WTC11 (cell line): ENCODE results near the gene PPP1R37. TPM values are rescaled to one million over a fixed set of nuclear protein-coding genes. Genes with fewer than 3 reads are reported as not detected.

Experiments
- ATAC-seq: fragments of 200-7000 bp; cut with Tn5 transposase; 2 replicates; pipeline ENCODE4 v1.10.0; 2021; ENCODE audit warnings: mild to moderate bottlenecking, moderate library complexity
- CTCF ChIA-PET: fragments of 300-600 bp; sonication (Branson Sonifier 250); formaldehyde crosslinking; loops from one replicate; lab custom pipeline; 2021; ENCODE audit warnings: antibody characterized with exemption; lab: Charles Lee
- POLR2A ChIA-PET: fragments of 350-600 bp; sonication (Branson Sonifier 250); formaldehyde crosslinking; loops from one replicate; lab custom pipeline; 2021; ENCODE audit warnings: antibody characterized with exemption; lab: Charles Lee
- DNase-seq: peaks from one replicate; pipeline ENCODE4 v3.0.0; 2021; ENCODE audit warnings: low spot score
- H3K27ac Mint-ChIP-seq: 2 replicates; pipeline ENCODE4 v1.8.0; 2021; ENCODE audit warnings: mixed read lengths
- H3K27me3 Mint-ChIP-seq: 2 replicates; pipeline ENCODE4 v1.8.0; 2021; ENCODE audit warnings: low read depth, mild to moderate bottlenecking, moderate library complexity, mixed read lengths
- H3K36me3 Mint-ChIP-seq: 2 replicates; pipeline ENCODE4 v1.8.0; 2021; ENCODE audit warnings: mixed read lengths
- H3K4me1 Mint-ChIP-seq: 2 replicates; pipeline ENCODE4 v1.8.0; 2022; ENCODE audit warnings: mixed read lengths
- H3K4me3 Mint-ChIP-seq: 2 replicates; pipeline ENCODE4 v1.8.0; 2021; ENCODE audit warnings: mild to moderate bottlenecking, moderate library complexity, mixed read lengths
- H3K9me3 Mint-ChIP-seq: 2 replicates; pipeline ENCODE4 v1.8.0; 2021; ENCODE audit warnings: mixed read lengths
- AFF4 ChIP-seq: sonication (generic); formaldehyde crosslinking; IDR thresholded peaks from 2 replicates; pipeline ENCODE4 v1.8.1; 2023; ENCODE audit warnings: mild to moderate bottlenecking, missing genetic modification reagents, borderline replicate concordance
- CREM ChIP-seq: sonication (generic); formaldehyde crosslinking; IDR thresholded peaks from 2 replicates; pipeline ENCODE4 v1.8.1; 2022; ENCODE audit warnings: mild to moderate bottlenecking, missing genetic modification reagents, moderate library complexity
- ELF4 ChIP-seq: sonication (generic); formaldehyde crosslinking; IDR thresholded peaks from 2 replicates; pipeline ENCODE4 v1.8.1; 2022; ENCODE audit warnings: low read depth, mild to moderate bottlenecking, moderate library complexity, missing genetic modification reagents
- EMX1 ChIP-seq: fragments of 250-450 bp; sonication (Bioruptor Pico); IDR thresholded peaks from 2 replicates; pipeline ENCODE4 v1.8.0; 2021; ENCODE audit warnings: mild to moderate bottlenecking
- MYBL2 ChIP-seq: sonication (generic); formaldehyde crosslinking; IDR thresholded peaks from 2 replicates; pipeline ENCODE4 v1.8.1; 2023; ENCODE audit warnings: mild to moderate bottlenecking, moderate library complexity, missing genetic modification reagents
- NFATC4 ChIP-seq: fragments of 250-450 bp; sonication (Bioruptor Pico); IDR thresholded peaks from 2 replicates; pipeline ENCODE4 v1.9.0; 2021; ENCODE audit warnings: mild to moderate bottlenecking
- NFE2L1 ChIP-seq: sonication (generic); formaldehyde crosslinking; IDR thresholded peaks from 2 replicates; pipeline ENCODE4 v1.8.1; 2023; ENCODE audit warnings: missing genetic modification reagents
- NR1H2 ChIP-seq: sonication (generic); formaldehyde crosslinking; IDR thresholded peaks from 2 replicates; pipeline ENCODE4 v1.9.0; 2021; ENCODE audit warnings: mild to moderate bottlenecking, moderate library complexity, missing genetic modification reagents
- PRRX2 ChIP-seq: fragments of 250-450 bp; sonication (Bioruptor Pico); IDR thresholded peaks from 2 replicates; pipeline ENCODE4 v1.8.0; 2021; ENCODE audit warnings: mild to moderate bottlenecking
- USF1 ChIP-seq: sonication (generic); formaldehyde crosslinking; IDR thresholded peaks from 2 replicates; pipeline ENCODE4 v1.8.0; 2022; ENCODE audit warnings: mild to moderate bottlenecking, missing genetic modification reagents
- ZNF121 ChIP-seq: sonication (generic); formaldehyde crosslinking; IDR thresholded peaks from 2 replicates; pipeline ENCODE4 v1.8.0; 2023; ENCODE audit warnings: missing genetic modification reagents
- ZNF138 ChIP-seq: sonication (generic); formaldehyde crosslinking; conservative IDR thresholded peaks from 2 replicates; pipeline ENCODE4 v1.8.1; 2022; ENCODE audit warnings: mild to moderate bottlenecking, moderate library complexity, missing genetic modification reagents
- ZNF219 ChIP-seq: sonication (generic); formaldehyde crosslinking; IDR thresholded peaks from 2 replicates; pipeline ENCODE4 v1.8.0; 2023; ENCODE audit warnings: missing genetic modification reagents, mild to moderate bottlenecking, borderline replicate concordance
- total RNA-seq: library from RNA; stranded (reverse); gene quantifications from 3 replicates; pipeline ENCODE4 v1.2.3, GENCODE V29; 2021
- TF ChIP-seq, protein P1 (sequence below): sonication (generic); formaldehyde crosslinking; IDR thresholded peaks from 2 replicates; pipeline ENCODE4 v1.8.1; 2023; ENCODE audit warnings: mild to moderate bottlenecking, moderate library complexity, missing genetic modification reagents
- TF ChIP-seq, protein P2 (sequence below): sonication (generic); formaldehyde crosslinking; IDR thresholded peaks from 2 replicates; pipeline ENCODE4 v1.8.0; 2023; ENCODE audit warnings: missing genetic modification reagents, mild to moderate bottlenecking, borderline replicate concordance
- TF ChIP-seq, protein P3 (sequence below): sonication (generic); formaldehyde crosslinking; IDR thresholded peaks from 2 replicates; pipeline ENCODE4 v1.8.1; 2022; ENCODE audit warnings: low read depth, mild to moderate bottlenecking, moderate library complexity, missing genetic modification reagents, borderline replicate concordance
- TF ChIP-seq, protein P4 (sequence below): sonication (generic); formaldehyde crosslinking; IDR thresholded peaks from 2 replicates; pipeline ENCODE4 v1.8.0; 2023; ENCODE audit warnings: missing genetic modification reagents

Gene PPP1R37
- total RNA-seq, 1 experiment from 2014 or later = 35.4 TPM

GRCh38 chr19:45139286-45140143 is 46.5 kb downstream of the PPP1R37 start:
- DNase-seq = no peak
- CTCF ChIA-PET = interaction anchor here (0.9 kb wide), 1 partner anchor 16 kb away, joined by 3 read pairs; no protein-coding TSS in a partner anchor
- peaks cover 10% of the 10 kb centered on the region for H3K36me3 Mint-ChIP-seq
- H3K27ac Mint-ChIP-seq = peak overlapping the region; percentile 80
- no peak for ATAC-seq
- H3K4me3 Mint-ChIP-seq = no peak overlapping the region
- H3K27me3 Mint-ChIP-seq = no peaks in the 10 kb centered on the region
- no peaks in the 10 kb centered on the region for H3K9me3 Mint-ChIP-seq
- POLR2A ChIA-PET = no interaction called here
- peaks cover 25% of the 10 kb centered on the region for H3K4me1 Mint-ChIP-seq
- TF ChIP-seq NR1H2 = no peak
- TF ChIP-seq, protein P1, sequence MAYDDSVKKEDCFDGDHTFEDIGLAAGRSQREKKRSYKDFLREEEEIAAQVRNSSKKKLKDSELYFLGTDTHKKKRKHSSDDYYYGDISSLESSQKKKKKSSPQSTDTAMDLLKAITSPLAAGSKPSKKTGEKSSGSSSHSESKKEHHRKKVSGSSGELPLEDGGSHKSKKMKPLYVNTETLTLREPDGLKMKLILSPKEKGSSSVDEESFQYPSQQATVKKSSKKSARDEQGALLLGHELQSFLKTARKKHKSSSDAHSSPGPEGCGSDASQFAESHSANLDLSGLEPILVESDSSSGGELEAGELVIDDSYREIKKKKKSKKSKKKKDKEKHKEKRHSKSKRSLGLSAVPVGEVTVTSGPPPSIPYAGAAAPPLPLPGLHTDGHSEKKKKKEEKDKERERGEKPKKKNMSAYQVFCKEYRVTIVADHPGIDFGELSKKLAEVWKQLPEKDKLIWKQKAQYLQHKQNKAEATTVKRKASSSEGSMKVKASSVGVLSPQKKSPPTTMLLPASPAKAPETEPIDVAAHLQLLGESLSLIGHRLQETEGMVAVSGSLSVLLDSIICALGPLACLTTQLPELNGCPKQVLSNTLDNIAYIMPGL = no peak
- TF ChIP-seq CREM (CRISPR knock-in tag) = no peak
- TF ChIP-seq AFF4 (CRISPR knock-in tag) = no peak

GRCh38 chr19:45140144-45140503 is 47.1 kb downstream of the PPP1R37 start:
- H3K4me1 Mint-ChIP-seq = peaks cover 25% of the 10 kb centered on the region
- ChIA-PET CTCF (interaction anchor here (0.9 kb wide), 1 partner anchor 17 kb away, joined by 3 read pairs; no protein-coding TSS in a partner anchor), POLR2A (no interaction called here)
- DNase-seq (no peak), ATAC-seq (no peak)
- peaks cover 10% of the 10 kb centered on the region for H3K36me3 Mint-ChIP-seq
- H3K27ac Mint-ChIP-seq = peak overlapping the region; percentile 65; the same call in 1 of the 2 replicates
- H3K27me3 Mint-ChIP-seq = no peaks in the 10 kb centered on the region
- H3K9me3 Mint-ChIP-seq = no peaks in the 10 kb centered on the region
- H3K4me3 Mint-ChIP-seq = no peak overlapping the region
- TF ChIP-seq NFATC4 (CRISPR knock-in tag) (no peak), ELF4 (CRISPR knock-in tag) (no peak), NFE2L1 (CRISPR knock-in tag) (no peak), ZNF121 (CRISPR knock-in tag) (no peak), ZNF219 (CRISPR knock-in tag) (no peak), USF1 (CRISPR knock-in tag) (no peak), AFF4 (CRISPR knock-in tag) (no peak), EMX1 (CRISPR knock-in tag) (no peak), PRRX2 (CRISPR knock-in tag) (no peak), MYBL2 (CRISPR knock-in tag) (no peak), ZNF138 (CRISPR knock-in tag) (no peak)
- TF ChIP-seq, protein P2, sequence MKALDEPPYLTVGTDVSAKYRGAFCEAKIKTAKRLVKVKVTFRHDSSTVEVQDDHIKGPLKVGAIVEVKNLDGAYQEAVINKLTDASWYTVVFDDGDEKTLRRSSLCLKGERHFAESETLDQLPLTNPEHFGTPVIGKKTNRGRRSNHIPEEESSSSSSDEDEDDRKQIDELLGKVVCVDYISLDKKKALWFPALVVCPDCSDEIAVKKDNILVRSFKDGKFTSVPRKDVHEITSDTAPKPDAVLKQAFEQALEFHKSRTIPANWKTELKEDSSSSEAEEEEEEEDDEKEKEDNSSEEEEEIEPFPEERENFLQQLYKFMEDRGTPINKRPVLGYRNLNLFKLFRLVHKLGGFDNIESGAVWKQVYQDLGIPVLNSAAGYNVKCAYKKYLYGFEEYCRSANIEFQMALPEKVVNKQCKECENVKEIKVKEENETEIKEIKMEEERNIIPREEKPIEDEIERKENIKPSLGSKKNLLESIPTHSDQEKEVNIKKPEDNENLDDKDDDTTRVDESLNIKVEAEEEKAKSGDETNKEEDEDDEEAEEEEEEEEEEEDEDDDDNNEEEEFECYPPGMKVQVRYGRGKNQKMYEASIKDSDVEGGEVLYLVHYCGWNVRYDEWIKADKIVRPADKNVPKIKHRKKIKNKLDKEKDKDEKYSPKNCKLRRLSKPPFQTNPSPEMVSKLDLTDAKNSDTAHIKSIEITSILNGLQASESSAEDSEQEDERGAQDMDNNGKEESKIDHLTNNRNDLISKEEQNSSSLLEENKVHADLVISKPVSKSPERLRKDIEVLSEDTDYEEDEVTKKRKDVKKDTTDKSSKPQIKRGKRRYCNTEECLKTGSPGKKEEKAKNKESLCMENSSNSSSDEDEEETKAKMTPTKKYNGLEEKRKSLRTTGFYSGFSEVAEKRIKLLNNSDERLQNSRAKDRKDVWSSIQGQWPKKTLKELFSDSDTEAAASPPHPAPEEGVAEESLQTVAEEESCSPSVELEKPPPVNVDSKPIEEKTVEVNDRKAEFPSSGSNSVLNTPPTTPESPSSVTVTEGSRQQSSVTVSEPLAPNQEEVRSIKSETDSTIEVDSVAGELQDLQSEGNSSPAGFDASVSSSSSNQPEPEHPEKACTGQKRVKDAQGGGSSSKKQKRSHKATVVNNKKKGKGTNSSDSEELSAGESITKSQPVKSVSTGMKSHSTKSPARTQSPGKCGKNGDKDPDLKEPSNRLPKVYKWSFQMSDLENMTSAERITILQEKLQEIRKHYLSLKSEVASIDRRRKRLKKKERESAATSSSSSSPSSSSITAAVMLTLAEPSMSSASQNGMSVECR (CRISPR knock-in tag) = no peak
- TF ChIP-seq, protein P3, sequence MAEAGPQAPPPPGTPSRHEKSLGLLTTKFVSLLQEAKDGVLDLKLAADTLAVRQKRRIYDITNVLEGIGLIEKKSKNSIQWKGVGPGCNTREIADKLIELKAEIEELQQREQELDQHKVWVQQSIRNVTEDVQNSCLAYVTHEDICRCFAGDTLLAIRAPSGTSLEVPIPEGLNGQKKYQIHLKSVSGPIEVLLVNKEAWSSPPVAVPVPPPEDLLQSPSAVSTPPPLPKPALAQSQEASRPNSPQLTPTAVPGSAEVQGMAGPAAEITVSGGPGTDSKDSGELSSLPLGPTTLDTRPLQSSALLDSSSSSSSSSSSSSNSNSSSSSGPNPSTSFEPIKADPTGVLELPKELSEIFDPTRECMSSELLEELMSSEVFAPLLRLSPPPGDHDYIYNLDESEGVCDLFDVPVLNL = no peak
- TF ChIP-seq, protein P4, sequence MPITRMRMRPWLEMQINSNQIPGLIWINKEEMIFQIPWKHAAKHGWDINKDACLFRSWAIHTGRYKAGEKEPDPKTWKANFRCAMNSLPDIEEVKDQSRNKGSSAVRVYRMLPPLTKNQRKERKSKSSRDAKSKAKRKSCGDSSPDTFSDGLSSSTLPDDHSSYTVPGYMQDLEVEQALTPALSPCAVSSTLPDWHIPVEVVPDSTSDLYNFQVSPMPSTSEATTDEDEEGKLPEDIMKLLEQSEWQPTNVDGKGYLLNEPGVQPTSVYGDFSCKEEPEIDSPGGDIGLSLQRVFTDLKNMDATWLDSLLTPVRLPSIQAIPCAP (CRISPR knock-in tag) = no peak
